Measurements from ENCODE around the gene URM1.
A peak's percentile ranks its signal among the peaks of the same experiment; 100 is the strongest.

The URM1 gene

DNA sequence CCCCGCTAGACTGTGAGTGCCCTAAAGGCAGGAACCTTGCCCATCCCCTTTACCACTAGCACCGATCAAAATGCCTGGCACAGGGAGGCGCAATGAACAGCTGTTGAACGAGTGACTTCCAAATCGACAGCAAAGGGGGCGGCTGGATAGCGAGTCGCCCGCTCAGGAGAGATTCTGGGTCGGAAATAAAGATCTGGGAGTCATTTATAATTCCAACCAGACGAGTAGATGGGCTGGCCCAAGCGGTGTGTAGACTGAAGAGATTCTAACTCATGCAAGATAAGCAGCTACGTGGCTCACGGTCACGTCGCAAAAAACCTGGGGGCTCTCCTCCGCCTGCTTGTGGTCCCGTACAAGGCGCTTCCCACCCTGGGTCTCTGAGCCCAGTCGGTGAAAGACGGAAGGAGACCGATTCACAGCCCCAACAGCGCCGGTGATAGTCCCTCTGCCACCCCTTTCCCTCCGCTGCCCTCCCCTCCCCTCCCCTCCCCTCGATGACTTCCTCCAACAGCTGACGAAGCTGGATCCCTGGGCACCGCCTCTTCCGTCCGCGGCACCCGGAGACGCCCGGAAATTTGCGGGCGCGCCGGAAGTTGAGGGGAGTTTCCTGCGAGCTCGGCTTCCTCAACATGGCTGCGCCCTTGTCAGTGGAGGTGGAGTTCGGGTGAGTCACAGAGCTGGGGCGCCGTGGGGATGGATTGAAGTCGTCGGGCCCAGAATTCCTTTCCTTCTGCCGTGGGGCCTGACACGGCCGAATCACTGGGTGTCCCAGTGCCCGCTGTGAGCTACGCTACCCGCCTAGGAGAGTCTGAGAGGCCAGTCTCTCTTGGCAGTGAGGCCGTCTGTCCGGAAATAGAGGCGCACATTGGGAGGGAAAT, at the start of gene URM1:
URM1 (plus strand) TSS at position 623 of the 878 bp plus-strand sequence; CDS start at position 630, 7 bp downstream.
- Mint-ChIP-seq H3K27ac (peak within 1 kb of the TSS; percentile 92 to 97 (median 95)), H3K9me3 (no peaks in the 10 kb centered on the region), H3K4me3 (peak within 1 kb of the TSS; percentile 94 to 96 (median 95)), H3K36me3 (ENCODE audit: low read depth) (peaks cover 6% of the 10 kb centered on the region), H3K4me1 (peaks cover 26% of the 10 kb centered on the region), H3K27me3 (ENCODE audit: low read depth) (no peaks in the 10 kb centered on the region)
- peak in 1 of 3 experiments; percentile 10 for TF ChIP-seq CTCF (IDR thresholded peaks at IDR 0.05; ENCODE audit: unreplicated experiment in 3 of 3)

GRCh38 chr9:128321879-128322403, 49.2 kb upstream of the URM1 start:
- H3K27ac Mint-ChIP-seq, result peak overlapping the region; percentile 99 to 100 (median 99)
- H3K4me3 Mint-ChIP-seq, result peak overlapping the region; percentile 91 to 98 (median 94)
- no peaks in the 10 kb centered on the region for H3K27me3 Mint-ChIP-seq (ENCODE audit: low read depth)
- TF ChIP-seq CTCF (IDR thresholded peaks at IDR 0.05; ENCODE audit: unreplicated experiment in 3 of 3), result no peak
- peaks cover 20% of the 10 kb centered on the region for H3K36me3 Mint-ChIP-seq (ENCODE audit: low read depth)
- H3K4me1 Mint-ChIP-seq, result peaks cover 13% of the 10 kb centered on the region
- no peaks in the 10 kb centered on the region for H3K9me3 Mint-ChIP-seq

DNA sequence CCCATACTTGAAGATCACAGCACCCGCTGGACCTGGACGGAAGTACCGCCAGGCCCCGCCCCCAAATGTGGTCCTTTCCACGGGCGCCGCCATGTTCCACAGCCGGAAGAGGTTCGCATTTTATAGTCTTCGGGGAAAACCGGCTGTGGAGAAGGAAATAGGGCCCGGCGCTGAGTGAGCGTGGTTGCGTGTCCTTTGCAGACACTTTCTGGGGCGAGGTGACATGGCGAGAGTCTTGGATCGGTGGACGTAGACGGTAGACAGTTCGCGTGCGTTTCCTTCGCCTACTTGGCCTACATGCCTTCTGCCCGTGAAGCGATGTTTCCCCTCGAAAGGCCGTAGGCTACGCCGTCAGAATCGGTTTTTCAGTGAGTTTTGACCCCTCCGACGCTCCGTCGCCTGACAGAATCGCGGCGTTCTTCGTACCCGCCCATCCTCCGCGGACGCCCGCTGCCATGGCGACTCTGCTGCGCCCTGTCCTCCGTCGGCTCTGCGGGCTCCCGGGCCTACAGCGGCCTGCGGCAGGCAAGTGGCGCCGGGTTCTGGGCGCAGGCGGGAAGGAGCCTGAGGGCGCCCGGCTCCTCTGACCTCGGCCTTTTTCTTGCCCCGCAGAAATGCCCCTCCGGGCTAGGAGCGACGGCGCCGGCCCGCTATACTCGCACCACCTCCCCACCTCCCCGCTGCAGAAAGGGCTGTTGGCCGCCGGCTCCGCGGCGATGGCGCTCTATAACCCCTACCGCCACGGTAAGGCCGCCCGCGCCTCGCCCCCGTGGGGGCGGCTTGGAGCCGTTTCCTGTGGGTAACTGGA, 48.6 kb upstream of the URM1 start, which contains the start of the genes COQ4 and TRUB2:
COQ4 (plus strand) TSS at position 436 of the 808 bp plus-strand sequence; CDS start at position 456, 20 bp downstream.
TRUB2 (minus strand) TSS at position 44 of the 808 bp plus-strand sequence; CDS start at position 5, 39 bp downstream.
- peaks cover 16% of the 10 kb centered on the region for H3K36me3 Mint-ChIP-seq (ENCODE audit: low read depth)
- no peaks in the 10 kb centered on the region for H3K9me3 Mint-ChIP-seq
- TF ChIP-seq CTCF (IDR thresholded peaks at IDR 0.05; ENCODE audit: unreplicated experiment in 3 of 3), result no peak
- peak within 1 kb of the TSS; percentile 91 to 98 (median 94) for H3K4me3 Mint-ChIP-seq
- peak within 1 kb of the TSS; percentile 99 to 100 (median 99) for H3K27ac Mint-ChIP-seq
- H3K27me3 Mint-ChIP-seq (ENCODE audit: low read depth), result no peaks in the 10 kb centered on the region
- H3K4me1 Mint-ChIP-seq, result peaks cover 13% of the 10 kb centered on the region

DNA sequence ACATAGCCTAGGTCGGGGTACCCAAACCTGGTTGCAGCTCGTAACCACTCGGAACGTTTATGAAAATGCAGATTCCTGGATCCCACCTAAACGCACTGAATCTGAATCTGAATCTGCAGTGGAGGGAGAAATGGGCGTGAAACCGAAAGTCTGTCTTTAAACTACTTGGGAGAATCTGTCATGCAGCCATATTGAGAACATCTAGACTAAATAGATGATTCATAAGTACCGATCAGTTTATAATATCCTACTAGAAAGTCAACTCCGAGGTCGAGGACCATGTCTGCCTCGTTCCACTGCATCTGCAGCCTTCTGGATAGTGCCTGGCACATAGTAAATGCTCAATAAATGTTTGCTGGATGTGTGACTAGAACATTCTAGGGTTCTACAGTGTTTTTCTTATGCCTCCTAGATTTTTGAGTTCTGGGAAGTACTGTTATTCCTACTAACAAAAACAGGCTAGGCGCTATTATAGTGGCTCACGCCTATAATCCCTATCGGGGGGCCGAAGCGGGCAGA, 47.9 kb upstream of the URM1 start:
- no peaks in the 10 kb centered on the region for H3K9me3 Mint-ChIP-seq
- peak overlapping the region; percentile 91 to 98 (median 94) for H3K4me3 Mint-ChIP-seq
- peak overlapping the region; percentile 99 to 100 (median 99) for H3K27ac Mint-ChIP-seq
- no peaks in the 10 kb centered on the region for H3K27me3 Mint-ChIP-seq (ENCODE audit: low read depth)
- no peak for TF ChIP-seq CTCF (IDR thresholded peaks at IDR 0.05; ENCODE audit: unreplicated experiment in 3 of 3)
- H3K36me3 Mint-ChIP-seq (ENCODE audit: low read depth), result peaks cover 20% of the 10 kb centered on the region
- H3K4me1 Mint-ChIP-seq, result peaks cover 13% of the 10 kb centered on the region

GRCh38 chr9:128323791-128324190, 47.4 kb upstream of the URM1 start:
- Mint-ChIP-seq H3K27me3 (ENCODE audit: low read depth) (no peaks in the 10 kb centered on the region), H3K36me3 (ENCODE audit: low read depth) (peaks cover 20% of the 10 kb centered on the region), H3K27ac (peak overlapping the region; percentile 48 to 99 (median 99)), H3K4me1 (peaks cover 13% of the 10 kb centered on the region), H3K9me3 (no peaks in the 10 kb centered on the region), H3K4me3 (peak overlapping the region; percentile 91 to 98 (median 94))
- no peak for TF ChIP-seq CTCF (IDR thresholded peaks at IDR 0.05; ENCODE audit: unreplicated experiment in 3 of 3)

Data from nephron (organoid).